Measurements from ENCODE around the gene IFNA2.
"Not testable (repeated sequence)": the region's sequence is repeated elsewhere in the genome, so short reads cannot be mapped to it uniquely, and the experiment has no call there.

Gene IFNA2

GRCh38 chr9:21395778-21396717 is 10.8 kb upstream of the IFNA2 start:
- H3K9ac ChIP-seq: peak overlapping the region in 9 of 11 experiments; percentile 14 to 65 (median 61); a peak in 16 of 22 replicates
- H4K20me1 ChIP-seq: peaks cover 0 to 12% (median 0%) of the 10 kb centered on the region in 11 experiments; a peak in 4 of 22 replicates
- H3K36me3 ChIP-seq: no peaks in the 10 kb centered on the region
- TF ChIP-seq Cebpa-rat (IDR thresholded peaks at IDR 0.05): no peak
- H3K4me2 ChIP-seq: peak overlapping the region; percentile 66 to 94 (median 86)
- H3K9me3 ChIP-seq (replicated peaks in 1 of 11): no peaks in the 10 kb centered on the region
- peaks cover 0 to 11% (median 3%) of the 10 kb centered on the region in 10 experiments; a peak in 7 of 20 replicates for H3K4me1 ChIP-seq
- H3K27ac ChIP-seq: no peak overlapping the region
- peaks cover 0 to 96% (median 8%) of the 10 kb centered on the region in 11 experiments; a peak in 12 of 22 replicates for H3K27me3 ChIP-seq
- H3K4me3 ChIP-seq: peak overlapping the region; percentile 45 to 68 (median 56)

DNA sequence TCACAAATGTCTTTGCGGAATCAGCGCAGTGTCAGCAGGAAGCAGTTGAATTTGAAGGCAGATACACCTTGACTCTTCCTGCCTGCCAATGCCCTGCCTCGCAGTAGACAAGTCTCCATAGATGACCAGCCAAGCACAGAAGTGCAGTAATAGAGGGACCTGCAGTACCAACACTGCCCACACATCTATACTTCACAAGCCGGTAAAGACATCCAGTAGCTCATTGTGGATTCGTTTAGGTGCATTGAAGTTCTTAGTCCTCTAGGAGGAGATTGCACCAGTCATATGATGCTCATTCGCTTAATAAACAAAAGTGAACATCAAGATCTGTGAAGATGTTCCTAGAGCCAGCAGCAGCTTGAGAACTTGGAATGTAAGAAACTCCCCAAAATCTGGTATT is 7.1 kb upstream of the IFNA2 start:
- H3K9ac ChIP-seq: no peak overlapping the region
- no peak overlapping the region for H3K4me3 ChIP-seq
- no peak overlapping the region for H3K4me2 ChIP-seq
- H3K27me3 ChIP-seq: peaks cover 0 to 98% (median 8%) of the 10 kb centered on the region in 11 experiments; a peak in 12 of 22 replicates
- TF ChIP-seq Cebpa-rat (IDR thresholded peaks at IDR 0.05): no peak
- no peaks in the 10 kb centered on the region for H3K9me3 ChIP-seq (replicated peaks in 1 of 11)
- H3K27ac ChIP-seq: no peak overlapping the region
- peaks cover 0 to 9% (median 2%) of the 10 kb centered on the region in 10 experiments; a peak in 6 of 20 replicates for H3K4me1 ChIP-seq
- no peaks in the 10 kb centered on the region for H3K36me3 ChIP-seq
- peaks cover 0 to 12% (median 0%) of the 10 kb centered on the region in 11 experiments; a peak in 4 of 22 replicates for H4K20me1 ChIP-seq

DNA sequence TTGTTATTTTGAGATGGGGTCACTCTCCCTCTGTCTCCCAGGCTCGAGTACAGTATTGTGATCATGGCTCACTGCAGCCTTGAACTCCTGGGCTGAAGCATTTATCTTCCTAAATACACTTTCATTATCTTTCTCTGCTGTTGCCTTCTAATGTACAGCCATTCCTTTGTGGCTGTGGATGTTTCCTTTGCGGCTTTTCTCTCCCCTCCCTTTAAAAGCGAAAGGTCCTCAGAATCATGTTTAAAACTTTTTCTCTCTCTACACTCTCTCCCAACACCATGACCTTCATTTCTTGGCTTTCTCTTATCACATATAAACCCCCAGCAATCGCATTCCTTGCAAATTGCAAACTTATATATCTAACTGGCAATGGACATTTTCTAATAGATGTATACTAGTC is 1.6 kb downstream of the IFNA2 start:
- no peaks in the 10 kb centered on the region; a peak in 2 of 22 replicates for H3K9me3 ChIP-seq (replicated peaks in 1 of 11)
- H3K27me3 ChIP-seq: peaks cover 0 to 95% (median 0%) of the 10 kb centered on the region in 11 experiments; a peak in 8 of 22 replicates
- no peak overlapping the region for H3K27ac ChIP-seq
- peaks cover 24 to 41% (median 33%) of the 10 kb centered on the region in 10 experiments for H3K4me1 ChIP-seq
- H4K20me1 ChIP-seq: peaks cover 0 to 23% (median 5%) of the 10 kb centered on the region in 11 experiments; a peak in 11 of 22 replicates
- no peaks in the 10 kb centered on the region for H3K36me3 ChIP-seq
- no peak overlapping the region for H3K9ac ChIP-seq
- no peak overlapping the region for H3K4me2 ChIP-seq
- H3K4me3 ChIP-seq: no peak overlapping the region
- TF ChIP-seq Cebpa-rat (IDR thresholded peaks at IDR 0.05): no peak

DNA sequence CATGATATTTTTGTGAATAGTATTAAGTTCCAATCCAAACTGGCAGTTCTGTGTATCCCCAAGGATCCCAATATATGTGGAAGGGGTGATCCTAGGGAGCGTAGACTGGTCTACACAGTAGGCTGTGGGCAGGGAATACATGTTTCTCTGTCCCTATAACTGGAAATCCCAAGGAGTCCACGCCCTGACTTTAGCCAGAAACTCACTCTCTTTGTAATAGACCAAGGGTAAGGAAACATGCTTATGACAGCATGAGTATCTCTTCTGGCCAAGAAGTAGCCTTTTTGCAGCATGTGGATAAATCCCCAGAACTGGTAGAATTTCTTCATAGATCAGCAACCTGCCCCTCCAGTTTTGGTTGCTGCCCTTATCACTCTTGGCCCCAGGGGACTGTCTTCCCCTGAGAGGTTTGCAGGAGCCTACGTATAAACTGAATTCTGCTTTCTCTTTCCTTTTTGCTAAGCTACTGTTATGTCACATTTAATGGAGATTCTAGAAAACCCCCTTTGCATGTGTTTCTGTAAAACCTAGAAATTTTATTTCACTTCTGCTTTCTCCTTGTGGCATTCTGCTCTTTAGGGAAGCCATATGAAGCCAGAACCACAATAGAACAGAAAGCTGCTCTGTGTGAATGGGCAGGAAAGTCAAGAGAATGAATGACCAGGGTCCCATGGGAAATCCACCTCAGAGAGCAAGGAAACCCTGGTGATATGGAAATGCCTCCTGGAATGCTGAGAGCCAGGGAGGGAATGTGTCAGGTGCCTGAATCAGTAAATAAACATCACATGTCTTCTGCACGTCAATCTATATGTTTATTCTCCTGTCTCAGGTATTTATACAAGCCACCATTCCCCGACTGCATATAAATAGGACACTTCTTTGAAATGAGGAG is 3.5 kb downstream of the IFNA2 start:
- TF ChIP-seq Cebpa-rat (IDR thresholded peaks at IDR 0.05): peak in 2 of 11 experiments; percentile 16 to 23; a peak in 2 of 22 replicates
- H3K9ac ChIP-seq: no peak overlapping the region
- H3K4me3 ChIP-seq: peak overlapping the region in 5 of 10 experiments; percentile 9 to 32 (median 31); a peak in 4 of 20 replicates
- H3K4me1 ChIP-seq: peaks cover 24 to 42% (median 35%) of the 10 kb centered on the region in 10 experiments
- peaks cover 0 to 7% (median 0%) of the 10 kb centered on the region in 11 experiments; a peak in 3 of 22 replicates for H3K9me3 ChIP-seq (replicated peaks in 1 of 11)
- H3K36me3 ChIP-seq: no peaks in the 10 kb centered on the region
- H3K4me2 ChIP-seq: peak overlapping the region; percentile 53 to 91 (median 75)
- H4K20me1 ChIP-seq: peaks cover 0 to 23% (median 5%) of the 10 kb centered on the region in 11 experiments; a peak in 11 of 22 replicates
- H3K27ac ChIP-seq: no peak overlapping the region
- H3K27me3 ChIP-seq: peaks cover 0 to 93% (median 0%) of the 10 kb centered on the region in 11 experiments; a peak in 8 of 22 replicates

DNA sequence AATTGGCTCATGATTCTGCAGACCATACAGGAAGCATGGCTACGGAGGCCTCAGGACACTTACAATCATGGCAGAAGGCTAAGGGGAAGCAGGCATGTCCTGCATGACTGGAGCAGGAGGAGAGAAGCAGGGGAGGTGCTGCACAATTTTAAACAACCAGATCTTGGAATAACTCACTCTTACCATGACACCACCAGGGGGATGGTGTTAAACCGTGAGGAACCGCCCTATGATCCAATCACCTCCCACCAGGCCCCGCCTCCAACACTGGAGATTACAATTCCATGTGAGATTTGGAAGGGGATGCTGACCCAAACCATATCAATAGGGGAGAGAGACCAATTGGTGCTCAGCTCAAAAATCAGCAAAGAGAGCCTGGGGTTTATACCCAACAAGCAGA is 13.7 kb downstream of the IFNA2 start:
- not testable (repeated sequence) for H3K4me1 ChIP-seq, H3K27ac ChIP-seq, H4K20me1 ChIP-seq, H3K4me2 ChIP-seq, H3K36me3 ChIP-seq, H3K4me3 ChIP-seq, H3K9ac ChIP-seq
- H3K27me3 ChIP-seq: peaks cover 0 to 57% (median 0%) of the 10 kb centered on the region in 11 experiments; a peak in 4 of 22 replicates
- H3K9me3 ChIP-seq (replicated peaks in 1 of 11): peaks cover 0 to 16% (median 3%) of the 10 kb centered on the region in 11 experiments; a peak in 8 of 22 replicates

GRCh38 chr9:21367957-21368356 is 17.2 kb downstream of the IFNA2 start, which contains the start of gene IFNA13:
Gene IFNA13 (minus strand): TSS chr9:21368057. CDS start chr9:21368010, 47 bp downstream.
- Histone ChIP-seq H3K36me3 (no peaks in the 10 kb centered on the region), H3K27me3 (peaks cover 0 to 72% (median 0%) of the 10 kb centered on the region in 11 experiments; a peak in 4 of 22 replicates), H3K9me3 (replicated peaks in 1 of 11) (no peaks in the 10 kb centered on the region), H3K9ac (no peak within 1 kb of the TSS), H3K4me1 (peaks cover 0 to 3% (median 0%) of the 10 kb centered on the region in 10 experiments; a peak in 2 of 20 replicates), H4K20me1 (no peaks in the 10 kb centered on the region), H3K4me2 (no peak within 1 kb of the TSS), H3K27ac (no peak within 1 kb of the TSS), H3K4me3 (no peak within 1 kb of the TSS)
- TF ChIP-seq Cebpa-rat (IDR thresholded peaks at IDR 0.05): no peak

DNA sequence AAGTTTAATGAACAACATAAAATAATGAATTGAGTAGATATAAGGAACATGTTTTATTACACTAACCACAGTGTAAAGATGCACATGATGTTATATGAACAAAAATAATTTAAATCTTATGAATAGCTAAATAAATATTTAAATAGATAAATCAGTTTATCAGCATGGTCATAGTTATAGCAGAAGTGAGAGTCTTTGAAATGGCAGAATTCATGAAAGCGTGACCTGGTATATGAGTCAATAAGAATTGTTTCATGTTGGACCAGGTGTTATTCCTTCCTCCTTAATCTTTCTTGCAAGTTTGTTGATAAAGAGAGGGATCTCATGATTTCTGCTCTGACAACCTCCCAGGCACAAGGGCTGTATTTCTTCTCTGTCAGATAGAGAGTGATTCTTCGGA is 18.0 kb downstream of the IFNA2 start:
- peaks cover 0 to 71% (median 0%) of the 10 kb centered on the region in 11 experiments; a peak in 4 of 22 replicates for H3K27me3 ChIP-seq
- not testable (repeated sequence) for H3K4me3 ChIP-seq; H4K20me1 ChIP-seq; H3K4me1 ChIP-seq; H3K4me2 ChIP-seq; H3K27ac ChIP-seq; H3K9me3 ChIP-seq (replicated peaks in 1 of 11); H3K9ac ChIP-seq; H3K36me3 ChIP-seq

DNA sequence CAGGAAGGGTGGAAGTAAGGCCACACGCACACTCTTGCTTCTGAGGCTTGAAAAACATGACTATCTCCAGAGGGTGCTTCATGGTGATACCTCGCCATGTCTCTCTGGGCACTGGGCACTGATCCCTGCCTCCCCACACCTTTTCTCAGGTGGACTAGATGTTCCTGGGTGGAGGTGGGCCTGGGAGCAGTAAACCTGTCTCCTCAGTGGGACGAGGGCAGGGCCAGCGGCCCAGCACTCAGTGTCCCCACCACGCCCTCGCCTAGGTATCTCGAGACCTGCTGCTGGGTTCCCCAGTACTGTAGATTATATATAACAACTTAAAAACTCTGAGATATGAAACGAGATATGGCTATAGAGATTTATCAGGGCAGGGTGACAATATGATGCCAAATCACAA is 22.9 kb downstream of the IFNA2 start:
- Histone ChIP-seq H3K4me3 (no peak overlapping the region), H3K27me3 (peaks cover 0 to 81% (median 0%) of the 10 kb centered on the region in 11 experiments; a peak in 4 of 22 replicates), H4K20me1 (no peaks in the 10 kb centered on the region), H3K36me3 (no peaks in the 10 kb centered on the region), H3K9ac (no peak overlapping the region), H3K27ac (no peak overlapping the region), H3K4me1 (peaks cover 9 to 15% (median 13%) of the 10 kb centered on the region in 10 experiments; a peak in 19 of 20 replicates), H3K9me3 (replicated peaks in 1 of 11) (no peaks in the 10 kb centered on the region), H3K4me2 (no peak overlapping the region)
- TF ChIP-seq Cebpa-rat (IDR thresholded peaks at IDR 0.05): no peak

All from BLaER1 treated with 17β-estradiol and CSF1 and Interleukin-3, amounts not matched to agents 10 nM and 100 nM (cell line).